Measurements from ENCODE around the gene DNAJC28. TPM values are rescaled to one million over a fixed set of nuclear protein-coding genes. Genes with fewer than 3 reads are reported as not detected.

The DNAJC28 gene
- total and polyA plus RNA-seq, 3 donors from 2014 or later = 7.3 to 9.3 (median 9.3) TPM

DNA sequence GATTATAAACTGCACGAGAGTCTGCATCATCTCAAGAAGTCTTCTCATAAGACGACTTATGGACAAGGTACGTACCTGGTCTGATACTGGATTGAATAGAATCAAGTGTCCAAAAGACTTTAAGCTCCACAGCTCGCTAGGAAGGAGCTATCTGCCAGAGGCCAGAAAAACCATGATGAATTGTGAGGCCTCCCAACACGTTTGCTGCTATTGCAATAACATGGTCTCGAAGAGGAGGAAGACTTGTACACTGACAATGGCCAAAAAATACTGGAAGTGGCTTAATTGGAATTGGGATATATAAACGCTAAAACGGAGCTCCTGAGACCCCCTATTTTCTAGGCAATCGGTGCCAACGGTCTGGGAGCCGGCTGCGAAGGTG lies 534 bp downstream of the DNAJC28 start:
- TF ChIP-seq, protein P1, sequence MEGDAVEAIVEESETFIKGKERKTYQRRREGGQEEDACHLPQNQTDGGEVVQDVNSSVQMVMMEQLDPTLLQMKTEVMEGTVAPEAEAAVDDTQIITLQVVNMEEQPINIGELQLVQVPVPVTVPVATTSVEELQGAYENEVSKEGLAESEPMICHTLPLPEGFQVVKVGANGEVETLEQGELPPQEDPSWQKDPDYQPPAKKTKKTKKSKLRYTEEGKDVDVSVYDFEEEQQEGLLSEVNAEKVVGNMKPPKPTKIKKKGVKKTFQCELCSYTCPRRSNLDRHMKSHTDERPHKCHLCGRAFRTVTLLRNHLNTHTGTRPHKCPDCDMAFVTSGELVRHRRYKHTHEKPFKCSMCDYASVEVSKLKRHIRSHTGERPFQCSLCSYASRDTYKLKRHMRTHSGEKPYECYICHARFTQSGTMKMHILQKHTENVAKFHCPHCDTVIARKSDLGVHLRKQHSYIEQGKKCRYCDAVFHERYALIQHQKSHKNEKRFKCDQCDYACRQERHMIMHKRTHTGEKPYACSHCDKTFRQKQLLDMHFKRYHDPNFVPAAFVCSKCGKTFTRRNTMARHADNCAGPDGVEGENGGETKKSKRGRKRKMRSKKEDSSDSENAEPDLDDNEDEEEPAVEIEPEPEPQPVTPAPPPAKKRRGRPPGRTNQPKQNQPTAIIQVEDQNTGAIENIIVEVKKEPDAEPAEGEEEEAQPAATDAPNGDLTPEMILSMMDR (IDR thresholded peaks at IDR 0.05) = no peak
- H3K36me3 ChIP-seq (ENCODE audit: low read depth, missing control alignments) = no peaks in the 10 kb centered on the region
- no peaks in the 10 kb centered on the region for H3K9me3 ChIP-seq
- H3K27me3 ChIP-seq = no peaks in the 10 kb centered on the region
- WGBS, 2 donors = 8 to 10% methylated on average over 12 of the region's 12 CpGs
- peak overlapping the region; percentile 74 to 79 for H3K27ac ChIP-seq
- intact Hi-C loops (cut with DNase I; ENCODE audit: low total_unique reads) = no loop called here
- H3K4me1 ChIP-seq = peaks cover 3% of the 10 kb centered on the region
- DNase-seq = no peak
- H3K4me3 ChIP-seq = peak overlapping the region; percentile 68 to 70

DNA sequence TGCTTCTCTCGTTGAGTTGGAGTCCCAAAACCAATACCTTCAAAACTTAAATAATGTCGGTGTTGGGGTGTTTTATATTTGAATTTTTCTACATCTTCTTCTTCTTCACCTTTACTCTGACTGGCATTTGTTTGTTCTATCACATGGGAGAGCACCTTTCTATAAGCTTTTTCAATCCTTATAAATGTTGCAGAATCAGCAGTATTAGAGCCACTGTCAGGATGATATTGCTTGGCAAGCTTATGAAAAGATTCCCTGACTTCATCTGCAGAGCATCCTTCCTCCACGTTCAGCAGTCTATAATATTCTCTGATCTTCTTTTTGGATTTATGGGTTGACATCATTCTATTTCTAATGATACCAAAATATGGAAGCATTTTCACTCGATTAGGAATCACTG lies 2.6 kb downstream of the DNAJC28 start:
- H3K27me3 ChIP-seq = no peaks in the 10 kb centered on the region
- no peaks in the 10 kb centered on the region for H3K9me3 ChIP-seq
- 88 to 95% methylated on average over 4 of the region's 4 CpGs for WGBS, 2 donors
- no peak for DNase-seq
- H3K4me1 ChIP-seq = peaks cover 3% of the 10 kb centered on the region
- H3K4me3 ChIP-seq = no peak overlapping the region
- no peaks in the 10 kb centered on the region for H3K36me3 ChIP-seq (ENCODE audit: low read depth, missing control alignments)
- intact Hi-C loops (cut with DNase I; ENCODE audit: low total_unique reads) = no loop called here
- H3K27ac ChIP-seq = no peak overlapping the region
- TF ChIP-seq, protein P1 (IDR thresholded peaks at IDR 0.05) = no peak
- TF ChIP-seq POLR2A (IDR thresholded peaks at IDR 0.05) = no peak

DNA sequence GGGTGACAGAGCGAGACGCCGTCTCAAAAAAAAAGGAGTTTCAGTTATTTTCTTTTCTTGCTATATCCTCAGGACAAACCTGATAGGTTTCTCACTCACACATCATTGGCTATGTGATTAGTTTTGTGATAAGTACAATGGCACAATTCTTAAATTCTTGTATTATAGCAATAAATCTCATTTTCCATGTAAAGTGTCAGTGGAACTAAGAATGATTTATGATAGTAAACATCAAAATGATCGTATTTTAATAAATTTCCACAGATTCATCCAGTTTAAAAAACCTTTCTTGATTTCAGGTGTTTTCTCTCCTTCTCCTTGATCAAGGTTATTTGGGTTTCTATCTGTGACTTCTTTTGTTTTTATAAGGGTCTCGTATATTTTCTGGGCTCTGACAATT lies 3.5 kb downstream of the DNAJC28 start:
- Histone ChIP-seq H3K4me1 (peaks cover 3% of the 10 kb centered on the region), H3K27ac (no peak overlapping the region), H3K36me3 (ENCODE audit: low read depth, missing control alignments) (no peaks in the 10 kb centered on the region), H3K9me3 (no peaks in the 10 kb centered on the region), H3K27me3 (no peaks in the 10 kb centered on the region), H3K4me3 (no peak overlapping the region)
- TF ChIP-seq, protein P1 (IDR thresholded peaks at IDR 0.05) = no peak
- no peak for TF ChIP-seq POLR2A (IDR thresholded peaks at IDR 0.05)
- DNase-seq = no peak
- intact Hi-C loops (cut with DNase I; ENCODE audit: low total_unique reads) = no loop called here
- WGBS, 2 donors = 95% methylated on average over 5 of the region's 5 CpGs

DNA sequence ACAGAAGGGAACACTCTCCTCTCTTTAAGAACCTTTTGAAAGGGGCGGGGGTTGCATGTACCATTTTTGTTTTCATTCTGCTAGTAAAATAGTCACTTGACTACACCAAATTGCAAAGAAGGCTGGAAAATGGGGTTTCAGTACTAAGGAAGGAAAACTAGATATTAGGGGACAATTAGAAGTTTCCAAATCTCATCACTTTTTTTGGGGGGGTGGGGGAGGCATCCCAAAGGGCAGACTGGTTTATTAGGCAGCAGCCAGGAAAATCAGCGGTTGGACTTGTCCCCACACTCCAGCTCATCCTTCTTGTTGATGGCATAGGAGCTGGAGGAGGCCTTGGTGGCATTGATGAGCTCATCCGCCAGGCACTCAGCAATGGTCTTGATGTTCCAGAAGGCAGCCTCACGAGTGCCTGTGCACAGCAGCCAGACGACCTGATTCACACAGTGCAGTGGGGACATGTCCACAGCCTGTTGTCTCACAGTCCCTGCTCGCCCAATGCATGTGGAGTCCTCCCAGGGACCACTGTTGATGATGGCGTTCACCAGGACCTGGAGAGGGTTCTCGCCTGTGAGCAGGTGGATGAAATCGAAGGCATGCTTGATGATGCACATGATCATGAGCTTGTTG lies 10.1 kb downstream of the DNAJC28 start:
- Histone ChIP-seq H3K36me3 (ENCODE audit: low read depth, missing control alignments) (no peaks in the 10 kb centered on the region), H3K4me3 (no peak overlapping the region), H3K27me3 (no peaks in the 10 kb centered on the region), H3K4me1 (no peaks in the 10 kb centered on the region), H3K9me3 (no peaks in the 10 kb centered on the region), H3K27ac (no peak overlapping the region)
- intact Hi-C loops (cut with DNase I; ENCODE audit: low total_unique reads) = no loop called here
- TF ChIP-seq POLR2A (IDR thresholded peaks at IDR 0.05) = no peak
- TF ChIP-seq, protein P1 (IDR thresholded peaks at IDR 0.05) = no peak
- DNase-seq = no peak
- WGBS, 2 donors = 76 to 81% methylated on average over 9 of the region's 9 CpGs

DNA sequence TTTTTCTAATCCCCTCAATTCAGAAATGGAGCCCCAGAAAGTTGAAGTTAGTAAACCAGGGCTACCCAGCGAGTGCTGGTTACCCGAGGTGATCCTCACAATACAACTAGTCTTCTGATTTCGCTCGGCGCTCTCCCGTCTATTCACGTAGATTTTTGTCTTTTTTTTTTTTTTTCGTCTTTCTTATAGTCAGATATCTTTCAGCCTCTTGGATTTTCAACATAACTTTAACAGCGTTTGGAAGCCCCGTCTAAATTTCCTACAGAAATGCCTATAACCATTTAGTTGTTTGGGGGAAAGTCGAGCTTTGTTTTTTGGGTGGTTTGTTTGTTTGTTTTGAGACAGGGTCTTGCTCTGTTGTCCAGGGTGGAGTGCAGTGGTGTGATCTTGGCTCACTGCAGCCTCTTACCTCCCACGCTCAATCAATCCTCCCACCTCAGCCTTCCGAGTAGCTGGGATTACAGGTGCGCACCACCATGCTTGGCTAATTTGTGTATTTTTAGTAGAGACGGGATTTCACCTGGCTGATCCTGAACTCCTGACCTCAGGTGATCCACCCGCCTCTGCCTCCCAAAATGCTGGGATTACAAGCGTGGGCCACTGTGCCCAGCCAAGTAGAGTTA lies 10.9 kb downstream of the DNAJC28 start:
- H3K9me3 ChIP-seq = no peaks in the 10 kb centered on the region
- intact Hi-C loops (cut with DNase I; ENCODE audit: low total_unique reads) = no loop called here
- no peaks in the 10 kb centered on the region for H3K27me3 ChIP-seq
- peak overlapping the region; percentile 94 to 96 for H3K4me3 ChIP-seq
- no peaks in the 10 kb centered on the region for H3K36me3 ChIP-seq (ENCODE audit: low read depth, missing control alignments)
- no peak for DNase-seq
- TF ChIP-seq, protein P1 (IDR thresholded peaks at IDR 0.05) = no peak
- no peak for TF ChIP-seq POLR2A (IDR thresholded peaks at IDR 0.05)
- no peaks in the 10 kb centered on the region for H3K4me1 ChIP-seq
- 12 to 21% methylated on average over 17 of the region's 17 CpGs for WGBS, 2 donors
- H3K27ac ChIP-seq = peak overlapping the region; percentile 74 to 90

Measured in testis (tissue), 3 donors.